Lower lobe of right lung (tissue), 2 donors: Measurements from ENCODE around the gene CTCFL. TPM values are rescaled to one million over a fixed set of nuclear protein-coding genes. Genes with fewer than 3 reads are reported as not detected.

ENCODE experiments used
- ATAC-seq, 2 donors: fragments of 200-7000 bp; cut with Tn5 transposase; one replicate each; pipeline ENCODE4 v1.9.1; 2020 to 2022; ENCODE audit warnings: mild to moderate bottlenecking in 2 of 2, moderate library complexity in 2 of 2
- DNase-seq: peaks from one replicate; pipeline ENCODE4 v3.0.0-alpha.2; 2020
- H3K27ac ChIP-seq: fragments of 200-600 bp; one replicate; pipeline ENCODE4 v1.8.0; 2022
- H3K27me3 ChIP-seq: fragments of 200-600 bp; one replicate; pipeline ENCODE4 v1.8.0; 2022; ENCODE audit warnings: low read depth
- H3K36me3 ChIP-seq: fragments of 200-600 bp; one replicate; pipeline ENCODE4 v1.8.0; 2022; ENCODE audit warnings: mild to moderate bottlenecking
- H3K4me1 ChIP-seq: fragments of 200-600 bp; one replicate; pipeline ENCODE4 v1.8.0; 2022
- H3K4me3 ChIP-seq: fragments of 200-600 bp; one replicate; pipeline ENCODE4 v1.8.0; 2022; ENCODE audit warnings: mild to moderate bottlenecking
- H3K9me3 ChIP-seq: fragments of 200-600 bp; one replicate; pipeline ENCODE4 v1.8.0; 2022
- CTCF ChIP-seq: fragments of 200-600 bp; IDR thresholded peaks from one replicate; pipeline ENCODE4 v1.8.0; 2022; ENCODE audit warnings: antibody characterized with exemption, mild to moderate bottlenecking
- intact Hi-C: fragments of 100-400 bp; cut with DNase I; formaldehyde crosslinking; loops from one replicate; pipeline ENCODE4 v1.11.0; 2022
- total RNA-seq: library from RNA; stranded (reverse); fragmentation: NEBNext Ultra II Directional; extraction: Animal tissue kit (Norgen Biotek cat#: 25700); gene quantifications from one replicate; pipeline ENCODE4 v1.2.1, GENCODE V29; 2021
- donor health status: DM: no; HTN: yes; CAD: no; lungs with severe emphysema.

The CTCFL gene
- total RNA-seq, 1 donor from 2014 or later: not detected

- TF ChIP-seq CTCF: no peak
- Histone ChIP-seq H3K4me1 (peaks cover 10% of the 10 kb centered on the region), H3K36me3 (no peaks in the 10 kb centered on the region), H3K27me3 (no peaks in the 10 kb centered on the region), H3K27ac (no peak overlapping the region), H3K9me3 (no peaks in the 10 kb centered on the region), H3K4me3 (no peak overlapping the region)
- intact Hi-C loops: no loop called here
- DNase-seq: no peak
- no peak for ATAC-seq
Observed at GRCh38 chr20:57471496-57472372, 53.2 kb downstream of the CTCFL start.

- Histone ChIP-seq H3K4me1 (peaks cover 10% of the 10 kb centered on the region), H3K9me3 (no peaks in the 10 kb centered on the region), H3K27me3 (peaks cover 2% of the 10 kb centered on the region), H3K36me3 (no peaks in the 10 kb centered on the region), H3K27ac (no peak overlapping the region), H3K4me3 (no peak overlapping the region)
- no peak for DNase-seq
- intact Hi-C loops: no loop called here
- TF ChIP-seq CTCF: no peak
- no peak for ATAC-seq
Observed at GRCh38 chr20:57470666-57471495, 54.1 kb downstream of the CTCFL start.

- Histone ChIP-seq H3K27me3 (peaks cover 4% of the 10 kb centered on the region), H3K36me3 (no peaks in the 10 kb centered on the region), H3K4me3 (no peak overlapping the region), H3K27ac (no peak overlapping the region), H3K4me1 (peaks cover 10% of the 10 kb centered on the region), H3K9me3 (no peaks in the 10 kb centered on the region)
- ATAC-seq (no peak), DNase-seq (no peak)
- no peak for TF ChIP-seq CTCF
- intact Hi-C loops: no loop called here
Observed at GRCh38 chr20:57470212-57470522, 54.8 kb downstream of the CTCFL start.

GRCh38 chr20:57469418-57470211, 55.3 kb downstream of the CTCFL start:
- intact Hi-C loops: no loop called here
- Histone ChIP-seq H3K4me1 (peaks cover 10% of the 10 kb centered on the region), H3K27ac (no peak overlapping the region), H3K4me3 (no peak overlapping the region), H3K27me3 (peaks cover 4% of the 10 kb centered on the region), H3K36me3 (no peaks in the 10 kb centered on the region), H3K9me3 (no peaks in the 10 kb centered on the region)
- ATAC-seq (no peak), DNase-seq (no peak)
- TF ChIP-seq CTCF: no peak
